ENCODE data around the gene PTPN4. TPM values are rescaled to one million over a fixed set of nuclear protein-coding genes. Genes with fewer than 3 reads are reported as not detected.
A peak's percentile ranks its signal among the peaks of the same experiment; 100 is the strongest.

Gene PTPN4
- total and polyA plus RNA-seq, 10 of the 15 experiments (the other 5 are each of a cell fraction or from before 2014, with no cell fraction given) = 5.0 to 29.7 (median 23.7) TPM

DNA sequence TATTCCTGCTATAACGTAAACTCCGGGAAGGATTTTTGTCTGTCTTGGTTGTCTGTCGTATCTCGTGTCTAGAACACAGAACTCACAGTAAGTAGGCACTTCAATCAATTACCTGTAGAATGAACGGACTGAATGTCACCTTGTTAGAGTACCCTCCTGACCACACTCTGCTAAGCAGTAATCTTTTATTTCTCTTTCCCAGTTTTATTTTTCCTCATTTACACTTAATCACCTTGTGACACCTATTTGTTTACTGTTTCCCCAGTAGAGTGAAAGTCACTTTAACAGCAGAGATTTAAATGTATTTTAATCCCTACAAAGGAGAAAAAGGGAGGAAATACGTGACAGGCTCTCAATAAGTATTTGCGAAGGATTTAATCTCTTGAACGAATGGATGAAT, 252.6 kb downstream of the PTPN4 start:
- BruUV-seq (replicated peaks) = no TSS peak
- H3K36me3 ChIP-seq (ENCODE audit: control insufficient read depth in 2 of 2, insufficient read depth in 2 of 2, low read length in 1 of 2) = no peaks in the 10 kb centered on the region
- ChIA-PET RAD21 (ENCODE audit: unreplicated experiment) (interaction anchor here (1.6 to 2.0 kb wide), 2 partner anchors 9 to 164 kb away, joined by 5 to 7 read pairs; no protein-coding TSS in a partner anchor), POLR2A (interaction anchor here (1.5 kb wide), 1 partner anchor 251 kb away, joined by 4 read pairs; no protein-coding TSS in a partner anchor), SMC1A (ENCODE audit: uncharacterized antibody, unreplicated experiment) (interaction anchor here (1.2 to 1.3 kb wide), 3 partner anchors 13 to 163 kb away, joined by 3 to 4 read pairs (median 4); no protein-coding TSS in a partner anchor), CTCF (interaction anchor here (0.5 to 2.2 kb wide), 2 partner anchors 10 to 163 kb away, joined by 3 to 14 read pairs; no protein-coding TSS in a partner anchor)
- H3K9ac ChIP-seq (ENCODE audit: control insufficient read depth, insufficient read depth, low read length) = peak overlapping the region; percentile 11; the same call in 1 of the 2 replicates
- no peaks in the 10 kb centered on the region; the same call in 2 of the 3 replicates for H3K9me3 ChIP-seq (replicated peaks; ENCODE audit: control insufficient read depth, insufficient read depth, low read length)
- no peak overlapping the region for H3K27ac ChIP-seq (ENCODE audit: control insufficient read depth, insufficient read depth)
- intact Hi-C loops (cut with micrococcal nuclease; ENCODE audit: unreplicated experiment) = loop anchor here (5.0 to 10.0 kb wide), 2 partner anchors 148 to 165 kb away; no protein-coding TSS in a partner anchor
- in situ Hi-C loops (cut with MboI) = no loop called here
- WGBS (ENCODE audit: insufficient coverage, insufficient replicate concordance, low lambda C conversion rate, missing lambda C conversion rate) = 54% methylated on average over 8 of the region's 8 CpGs
- peak overlapping the region; percentile 88 for H3K4me2 ChIP-seq (ENCODE audit: control insufficient read depth, insufficient read depth)
- H3K79me2 ChIP-seq (ENCODE audit: control insufficient read depth, insufficient read depth, low read length) = peaks cover 7% of the 10 kb centered on the region
- no peak for DNase-seq (ENCODE audit: low read depth, low spot score)
- TF ChIP-seq GATAD2B (conservative IDR thresholded peaks at IDR 0.05; ENCODE audit: low read depth) (no peak), NFYB (IDR thresholded peaks at IDR 0.05; ENCODE audit: insufficient read depth, low read depth, low read length) (no peak), HCFC1 (IDR thresholded peaks at IDR 0.05; ENCODE audit: low read length) (no peak), MLLT1 (IDR thresholded peaks at IDR 0.05) (no peak), NKRF (conservative IDR thresholded peaks at IDR 0.05) (no peak), IRF4 (IDR thresholded peaks at IDR 0.05; ENCODE audit: low read depth, low read length) (no peak), IKZF1 (conservative IDR thresholded peaks at IDR 0.05) (no peak), ZZZ3 (IDR thresholded peaks at IDR 0.05; ENCODE audit: control insufficient read depth, insufficient read length, low read depth) (no peak), ZBTB33 (IDR thresholded peaks at IDR 0.05) (no peak)
- peak overlapping the region; percentile 88 for H2AFZ ChIP-seq (ENCODE audit: control insufficient read depth, low read depth, low read length)
- H3K4me1 ChIP-seq (ENCODE audit: control insufficient read depth, insufficient read depth, low read length) = peaks cover 6% of the 10 kb centered on the region
- peak overlapping the region; percentile 34; the same call in 1 of the 2 replicates for H3K4me3 ChIP-seq
- no peaks in the 10 kb centered on the region for H3K27me3 ChIP-seq (replicated peaks in 1 of 2; ENCODE audit: control insufficient read depth in 2 of 2, insufficient read depth in 2 of 2, low read length in 1 of 2)
- ATAC-seq = no peak
- H4K20me1 ChIP-seq (ENCODE audit: control insufficient read depth, insufficient read depth) = no peaks in the 10 kb centered on the region
- FAIRE-seq = no peak

Measured in GM12878 (cell line).